Common myeloid progenitor, CD34-positive (primary cell): ENCODE data around the gene HOOK1.

Source experiments
- CTCF ChIA-PET: fragments of 350-600 bp; sonication (Branson Sonifier 250); formaldehyde crosslinking; loops from one replicate; lab custom pipeline; 2021; ENCODE audit warnings: antibody characterized with exemption; lab: Charles Lee
- POLR2A ChIA-PET: fragments of 350-600 bp; sonication (Branson Sonifier 250); formaldehyde crosslinking; loops from one replicate; lab custom pipeline; 2021; ENCODE audit warnings: antibody characterized with exemption; lab: Charles Lee
- DNase-seq, 3 donors: peaks; one replicate each; pipeline versions ENCODE4 v3.0.0 to v3.0.0-alpha.2; 2013
- H3K27ac ChIP-seq, 2 experiments: 1 replicate in 1 of 2; 2 replicates in 1 of 2; pipeline ENCODE4 v1.7.0; 2013; ENCODE audit warnings: inconsistent platforms in 2 of 2, low read length in 2 of 2, mild to moderate bottlenecking in 2 of 2, low read depth in 1 of 2, moderate library complexity in 1 of 2; ENCODE audit not compliant: severe bottlenecking in 2 of 2, insufficient read depth in 1 of 2, poor library complexity in 1 of 2
- H3K27me3 ChIP-seq, 5 experiments: replicated peaks in 2 of 5; 1 replicate in 3 of 5; 2 replicates in 2 of 5; pipeline versions ENCODE4 v1.6.1 to v1.7.0; 2013; ENCODE audit warnings: low read length in 4 of 5, mild to moderate bottlenecking in 2 of 5, moderate library complexity in 2 of 5, inconsistent platforms in 1 of 5; ENCODE audit not compliant: insufficient read depth in 5 of 5, control insufficient read depth in 4 of 5
- H3K36me3 ChIP-seq, 4 experiments: 1 replicate in 2 of 4; 2 replicates in 2 of 4; pipeline versions ENCODE4 v1.6.1 to v1.7.0; 2013; ENCODE audit warnings: low read length in 3 of 4, control low read depth in 1 of 4, mild to moderate bottlenecking in 1 of 4; ENCODE audit not compliant: control insufficient read depth in 4 of 4, insufficient read depth in 4 of 4
- H3K4me1 ChIP-seq, 4 experiments: 1 replicate in 3 of 4; 2 replicates in 1 of 4; pipeline versions ENCODE4 v1.6.1 to v1.7.1; 2013; ENCODE audit warnings: low read length in 3 of 4, mild to moderate bottlenecking in 3 of 4, control low read depth in 1 of 4, inconsistent platforms in 1 of 4, moderate library complexity in 1 of 4; ENCODE audit not compliant: control insufficient read depth in 4 of 4, insufficient read depth in 4 of 4; ENCODE audit errors: control extremely low read depth in 1 of 4
- H3K4me3 ChIP-seq, 7 experiments: 1 replicate in 4 of 7; 2 replicates in 3 of 7; pipeline versions ENCODE4 v1.5.1 to v1.7.0; 2013; ENCODE audit warnings: mild to moderate bottlenecking in 7 of 7, low read length in 6 of 7, moderate library complexity in 6 of 7, inconsistent platforms in 2 of 7, low read depth in 2 of 7, control low read depth in 1 of 7; ENCODE audit not compliant: insufficient read depth in 4 of 7, control insufficient read depth in 1 of 7; ENCODE audit errors: extremely low read depth in 1 of 7
- H3K9me3 ChIP-seq, 5 experiments: 1 replicate in 4 of 5; 2 replicates in 1 of 5; pipeline versions ENCODE4 v1.6.1 to v1.7.1; 2013; ENCODE audit warnings: low read length in 4 of 5, mild to moderate bottlenecking in 2 of 5, inconsistent platforms in 1 of 5, low read depth in 1 of 5, moderate library complexity in 1 of 5; ENCODE audit not compliant: control insufficient read depth in 4 of 5, insufficient read depth in 2 of 5; ENCODE audit errors: control extremely low read depth in 1 of 5
- WGBS: methylation state at CpG from one replicate; pipeline ENCODE4 v1.1.5; 2013; ENCODE audit not compliant: insufficient coverage; 5-methylcytosine and 5-hydroxymethylcytosine counted together

HOOK1 gene

DNA sequence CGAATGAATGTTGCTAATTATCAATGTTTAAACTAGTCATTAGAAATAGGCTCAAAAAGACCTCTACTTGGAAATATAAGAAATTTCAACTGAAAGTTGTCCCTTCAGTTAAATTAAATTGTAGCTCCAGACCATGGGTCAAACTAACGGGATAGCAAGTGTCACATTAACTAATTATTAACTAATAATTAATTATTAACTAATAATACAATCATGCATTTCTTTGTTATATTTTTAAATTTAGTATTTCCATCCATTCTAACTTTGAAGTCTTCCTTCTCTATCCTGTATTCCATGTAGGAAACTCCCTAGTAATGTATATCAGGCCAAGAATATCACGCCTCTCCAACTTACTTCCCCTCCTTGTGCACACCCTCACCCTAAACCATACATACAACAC, 43.4 kb upstream of the HOOK1 start:
- POLR2A ChIA-PET, result no interaction called here
- CTCF ChIA-PET, result interaction anchor here (3.9 kb wide), 1 partner anchor 11 kb away, joined by 25 read pairs; no protein-coding TSS in a partner anchor
- H3K36me3 ChIP-seq, result no peaks in the 10 kb centered on the region
- no peaks in the 10 kb centered on the region for H3K27me3 ChIP-seq
- no CpG with 5 or more reads among the region's 3 CpGs for WGBS
- no peak overlapping the region for H3K4me3 ChIP-seq
- no peaks in the 10 kb centered on the region for H3K4me1 ChIP-seq
- H3K27ac ChIP-seq, result no peak overlapping the region
- no peaks in the 10 kb centered on the region for H3K9me3 ChIP-seq
- no peak for DNase-seq

DNA sequence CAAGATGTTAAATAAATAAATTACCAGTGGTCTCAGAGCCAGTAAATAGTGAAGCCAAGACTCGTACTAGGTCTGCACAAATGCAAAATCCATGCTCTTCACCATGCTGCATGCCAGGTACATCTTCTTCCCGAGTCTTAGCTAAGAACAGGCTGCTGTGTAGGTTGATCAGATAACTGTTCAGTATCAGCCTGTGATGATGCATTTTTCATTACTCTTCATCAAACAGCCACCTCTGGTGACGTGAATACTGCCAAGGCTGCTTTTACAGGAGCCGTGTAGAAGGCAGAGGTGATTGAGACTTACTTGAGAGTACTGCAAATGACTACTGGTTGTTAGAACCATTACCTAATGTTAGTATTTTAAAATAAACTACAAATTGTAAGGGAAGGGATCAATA, 39.3 kb upstream of the HOOK1 start:
- no peak overlapping the region for H3K27ac ChIP-seq
- POLR2A ChIA-PET, result no interaction called here
- no peak overlapping the region for H3K4me3 ChIP-seq
- CTCF ChIA-PET, result no interaction called here
- no peak for DNase-seq
- H3K4me1 ChIP-seq, result no peaks in the 10 kb centered on the region
- 100% methylated on average over 2 of the region's 4 CpGs for WGBS
- H3K9me3 ChIP-seq, result no peaks in the 10 kb centered on the region
- no peaks in the 10 kb centered on the region for H3K27me3 ChIP-seq
- no peaks in the 10 kb centered on the region for H3K36me3 ChIP-seq

DNA sequence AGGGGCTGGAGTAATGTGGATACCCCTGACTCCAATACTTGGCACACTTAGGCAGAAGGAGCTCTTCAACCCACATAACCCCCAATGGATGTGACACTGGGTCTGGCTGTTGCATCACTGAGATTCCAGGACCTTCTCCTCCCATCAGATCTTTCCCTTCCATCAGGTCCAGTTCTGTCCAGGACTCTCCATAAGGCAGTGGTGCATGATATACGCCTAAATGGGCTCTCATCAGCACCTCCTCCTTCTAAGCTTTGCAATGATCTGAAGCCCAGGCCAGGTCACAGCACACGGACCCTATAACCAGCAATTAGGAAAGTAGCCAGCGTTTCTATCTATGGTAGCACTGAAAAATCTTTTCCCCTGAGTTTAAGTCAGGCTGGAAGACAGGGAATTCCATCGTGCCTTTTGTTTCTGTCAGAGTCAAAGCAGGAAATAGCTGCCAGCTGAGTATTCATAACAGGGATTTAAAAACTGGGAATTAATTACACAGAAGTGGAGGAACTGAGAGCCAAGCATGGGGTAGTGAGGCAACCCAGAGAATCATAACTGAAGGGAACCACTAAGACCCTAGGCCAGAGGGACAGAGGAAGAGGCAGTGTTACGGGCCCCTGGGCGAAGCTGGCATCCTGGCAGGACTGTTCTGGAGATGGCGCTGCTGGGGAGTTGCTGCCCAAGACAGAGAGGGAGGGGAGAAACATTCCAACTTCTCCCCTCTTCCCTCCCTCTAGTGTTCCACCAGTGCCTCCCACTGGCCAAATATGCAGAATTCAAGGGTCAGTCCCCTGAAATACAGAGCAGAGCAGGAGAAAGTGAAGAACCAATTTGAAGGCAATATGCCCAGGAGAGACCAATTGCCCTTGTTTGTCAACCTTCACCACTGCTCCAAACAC, 37.5 kb upstream of the HOOK1 start:
- POLR2A ChIA-PET, result no interaction called here
- Histone ChIP-seq H3K27me3 (no peaks in the 10 kb centered on the region), H3K9me3 (no peaks in the 10 kb centered on the region), H3K4me3 (no peak overlapping the region), H3K27ac (no peak overlapping the region), H3K36me3 (no peaks in the 10 kb centered on the region), H3K4me1 (no peaks in the 10 kb centered on the region)
- DNase-seq, result no peak
- CTCF ChIA-PET, result interaction anchor here (1.5 kb wide), 1 partner anchor 18 kb away, joined by 4 read pairs; no protein-coding TSS in a partner anchor
- WGBS, result 96% methylated on average over 6 of the region's 7 CpGs

GRCh38 chr1:59779949-59780348, 34.8 kb upstream of the HOOK1 start:
- no peaks in the 10 kb centered on the region for H3K9me3 ChIP-seq

DNA sequence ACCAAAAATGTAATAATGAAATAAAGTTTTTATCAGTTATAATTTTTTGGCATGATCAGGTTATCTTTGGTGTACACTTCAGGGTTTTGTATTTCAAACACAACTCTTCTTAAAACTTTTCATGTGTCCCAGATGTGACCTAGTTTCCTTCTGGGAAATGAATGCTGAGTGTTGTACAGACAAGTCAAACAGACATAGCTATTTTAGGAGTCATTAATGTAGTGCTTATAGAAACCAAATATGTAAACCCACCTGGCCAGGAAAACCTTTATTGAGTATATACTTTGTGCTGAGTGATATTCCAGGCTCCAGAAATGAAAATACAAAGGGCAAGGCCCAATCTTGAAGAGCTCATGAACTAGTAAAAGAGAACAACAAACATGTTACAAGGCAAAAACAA, 25.9 kb upstream of the HOOK1 start:
- Histone ChIP-seq H3K9me3 (peaks cover 0 to 22% (median 7%) of the 10 kb centered on the region in 5 experiments), H3K4me1 (no peaks in the 10 kb centered on the region), H3K27ac (no peak overlapping the region), H3K27me3 (no peaks in the 10 kb centered on the region), H3K4me3 (no peak overlapping the region), H3K36me3 (no peaks in the 10 kb centered on the region)
- ChIA-PET CTCF (no interaction called here), POLR2A (no interaction called here)
- no peak for DNase-seq

More at GRCh38 chr1:59779949-59780348, 34.8 kb upstream of the HOOK1 start:
- Histone ChIP-seq H3K4me3 (no peak overlapping the region), H3K4me1 (no peaks in the 10 kb centered on the region), H3K36me3 (no peaks in the 10 kb centered on the region), H3K27me3 (no peaks in the 10 kb centered on the region), H3K27ac (no peak overlapping the region)
- ChIA-PET POLR2A (no interaction called here), CTCF (interaction anchor here (1.0 to 1.4 kb wide), 2 partner anchors 74 to 170 kb away, joined by 3 read pairs; no protein-coding TSS in a partner anchor)
- peak; percentile 4 to 23 (median 17) for DNase-seq
- 76% methylated on average over 2 of the region's 2 CpGs for WGBS

GRCh38 chr1:59798600-59798999, 16.1 kb upstream of the HOOK1 start:
- Histone ChIP-seq H3K9me3 (peaks cover 0 to 4% (median 0%) of the 10 kb centered on the region in 5 experiments), H3K27ac (no peak overlapping the region), H3K36me3 (no peaks in the 10 kb centered on the region), H3K4me3 (no peak overlapping the region), H3K27me3 (no peaks in the 10 kb centered on the region), H3K4me1 (peaks cover 0 to 5% (median 0%) of the 10 kb centered on the region in 4 experiments)
- ChIA-PET CTCF (no interaction called here), POLR2A (no interaction called here)
- DNase-seq, result no peak

GRCh38 chr1:59803458-59804038, 11.2 kb upstream of the HOOK1 start:
- no peak overlapping the region for H3K27ac ChIP-seq
- H3K27me3 ChIP-seq, result no peaks in the 10 kb centered on the region
- ChIA-PET CTCF (no interaction called here), POLR2A (no interaction called here)
- DNase-seq, result peak in 2 of 3 donors; percentile 7 to 38
- no peaks in the 10 kb centered on the region for H3K36me3 ChIP-seq
- H3K4me3 ChIP-seq, result no peak overlapping the region
- no peaks in the 10 kb centered on the region for H3K9me3 ChIP-seq
- peaks cover 0 to 7% (median 0%) of the 10 kb centered on the region in 4 experiments for H3K4me1 ChIP-seq
- WGBS, result 50% methylated on average over 1 of the region's 1 CpG
